Measurements from ENCODE around the gene TK1.
"Not testable (repeated sequence)": the region's sequence is repeated elsewhere in the genome, so short reads cannot be mapped to it uniquely, and the experiment has no call there.

Gene TK1

DNA sequence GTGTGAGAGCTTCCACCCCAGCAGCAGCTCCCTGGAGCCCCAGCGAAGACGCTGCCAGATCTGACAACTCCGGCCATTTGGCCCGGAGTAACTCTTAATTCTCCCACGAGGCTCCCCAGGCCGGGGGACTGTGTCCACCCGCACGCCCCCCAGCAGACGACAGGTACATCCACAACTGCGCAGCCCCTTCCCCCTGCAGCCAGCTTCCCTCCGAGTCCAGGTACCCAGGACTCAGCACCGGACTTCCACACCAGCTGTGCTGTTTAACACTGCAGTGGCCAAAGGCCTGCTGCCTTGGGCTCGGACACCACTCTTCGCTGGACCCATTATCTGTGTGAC, 11.2 kb downstream of the TK1 start:
- DNase-seq: no peak

DNA sequence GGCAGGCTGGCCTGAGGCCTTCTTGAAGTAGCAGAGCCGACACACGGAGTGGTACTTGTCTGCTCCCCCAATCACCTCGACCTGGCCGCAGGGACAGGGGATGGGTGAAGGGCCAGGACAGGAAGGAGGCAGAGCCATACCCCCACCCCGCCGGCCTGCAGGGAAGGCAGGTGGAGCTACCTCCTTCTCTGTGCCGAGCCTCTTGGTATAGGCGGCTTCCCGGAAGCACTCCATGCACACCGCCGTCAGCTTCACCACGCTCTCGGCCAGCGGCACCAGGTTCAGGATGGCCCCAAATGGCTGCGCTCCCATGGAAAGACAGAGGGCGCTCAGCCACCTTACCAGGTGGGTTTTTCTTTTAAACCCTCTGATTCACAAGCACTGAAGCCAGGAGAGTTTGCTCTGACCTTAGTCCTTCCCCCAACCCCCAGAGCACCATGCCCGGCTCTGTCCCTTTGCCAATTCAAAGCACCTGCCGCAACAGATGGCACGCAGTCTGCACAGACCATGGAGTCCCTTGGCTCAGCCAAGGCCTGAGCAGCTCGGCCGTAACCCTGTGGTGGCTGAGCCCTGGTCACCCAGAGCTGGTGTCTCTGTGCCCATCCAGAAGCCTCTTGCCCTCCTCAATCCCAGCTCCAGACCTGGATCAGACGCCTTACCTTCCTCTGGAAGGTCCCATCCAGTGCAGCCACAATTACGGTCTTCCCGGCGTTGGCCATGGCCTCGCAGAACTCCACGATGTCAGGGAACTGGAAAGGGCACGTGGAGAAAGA, 11.8 kb downstream of the TK1 start:
- DNase-seq: no peak

DNA sequence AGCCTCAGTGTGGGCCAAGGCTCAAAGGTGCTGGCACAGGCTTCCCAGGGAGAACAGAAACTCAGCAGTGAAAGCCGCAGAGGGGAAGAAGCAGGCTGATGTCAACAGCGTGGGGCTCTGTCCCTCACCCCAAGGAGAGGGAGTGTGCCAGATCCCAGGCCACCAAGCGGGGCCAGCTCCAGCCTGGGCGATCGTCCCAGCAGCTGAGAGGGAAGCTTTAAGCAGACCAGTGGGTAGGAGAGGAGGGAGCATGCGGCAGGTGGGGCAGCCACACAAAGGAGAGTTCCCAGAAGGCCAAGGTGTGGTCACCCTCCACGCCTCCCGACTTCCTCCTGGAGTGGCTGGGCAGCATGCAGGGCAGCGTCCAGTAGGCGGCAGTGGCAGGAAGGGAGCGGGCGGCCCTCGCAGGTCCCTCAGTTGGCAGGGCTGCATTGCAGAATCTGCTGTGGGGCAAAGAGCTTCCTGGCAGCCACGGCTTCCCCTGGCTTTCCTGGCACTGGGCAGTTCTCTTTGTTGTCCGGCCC, 12.4 kb downstream of the TK1 start:
- DNase-seq: no peak

DNA sequence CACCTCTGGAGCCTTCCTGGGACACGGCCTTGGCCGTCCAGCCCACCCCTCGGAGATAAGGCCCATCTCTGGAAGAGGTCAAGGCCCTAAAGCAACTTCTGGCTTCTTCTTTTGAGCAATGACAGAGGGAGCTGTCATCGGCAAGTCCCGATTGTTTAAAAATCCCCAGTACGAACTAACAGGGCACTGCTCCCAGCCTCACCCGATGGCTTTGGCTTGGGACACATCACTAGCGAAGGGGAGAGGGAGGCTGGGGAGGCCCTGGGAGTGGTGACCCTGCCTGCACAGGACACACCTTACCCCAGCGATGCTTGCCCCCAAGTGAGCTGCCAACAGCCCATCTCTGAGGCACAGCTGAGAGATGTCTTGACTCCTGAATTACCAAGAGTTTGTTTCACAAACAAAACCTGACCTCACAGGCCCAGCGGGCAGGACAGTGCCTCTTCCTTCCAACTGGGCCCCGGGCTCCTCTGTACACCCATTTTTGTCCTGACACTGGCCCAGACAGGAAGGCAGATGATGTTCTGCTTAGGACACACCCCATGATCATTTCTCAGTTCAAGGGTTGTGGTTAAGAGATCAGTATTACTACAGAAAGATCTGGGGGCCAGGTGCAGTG, 13.6 kb downstream of the TK1 start:
- DNase-seq: no peak

DNA sequence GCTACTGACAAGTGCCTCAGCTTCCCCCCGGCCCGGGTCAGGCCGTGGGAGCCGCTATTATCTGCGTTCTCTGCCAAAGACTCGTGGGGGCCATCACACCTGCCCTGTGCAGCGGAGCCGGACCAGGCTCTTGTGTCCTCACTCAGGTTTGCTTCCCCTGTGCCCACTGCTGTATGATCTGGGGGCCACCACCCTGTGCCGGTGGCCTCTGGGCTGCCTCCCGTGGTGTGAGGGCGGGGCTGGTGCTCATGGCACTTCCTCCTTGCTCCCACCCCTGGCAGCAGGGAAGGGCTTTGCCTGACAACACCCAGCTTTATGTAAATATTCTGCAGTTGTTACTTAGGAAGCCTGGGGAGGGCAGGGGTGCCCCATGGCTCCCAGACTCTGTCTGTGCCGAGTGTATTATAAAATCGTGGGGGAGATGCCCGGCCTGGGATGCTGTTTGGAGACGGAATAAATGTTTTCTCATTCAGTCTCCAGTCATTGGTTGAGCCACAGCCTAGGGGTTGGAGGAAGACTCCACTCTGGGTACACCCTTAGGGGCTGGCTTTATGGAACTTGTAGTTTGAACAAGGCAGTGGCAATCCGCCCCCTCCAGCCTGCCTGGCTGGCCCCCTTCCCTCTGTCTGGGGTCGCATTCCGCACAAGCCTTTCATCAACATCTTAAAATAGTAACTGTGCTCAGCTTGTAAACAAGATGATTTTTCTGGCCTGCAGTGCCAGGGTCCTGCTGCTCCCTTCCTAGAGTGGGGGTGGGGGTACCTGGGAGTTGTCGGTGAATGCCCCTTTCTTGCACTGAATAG, 14.4 kb downstream of the TK1 start:
- no peak for DNase-seq

DNA sequence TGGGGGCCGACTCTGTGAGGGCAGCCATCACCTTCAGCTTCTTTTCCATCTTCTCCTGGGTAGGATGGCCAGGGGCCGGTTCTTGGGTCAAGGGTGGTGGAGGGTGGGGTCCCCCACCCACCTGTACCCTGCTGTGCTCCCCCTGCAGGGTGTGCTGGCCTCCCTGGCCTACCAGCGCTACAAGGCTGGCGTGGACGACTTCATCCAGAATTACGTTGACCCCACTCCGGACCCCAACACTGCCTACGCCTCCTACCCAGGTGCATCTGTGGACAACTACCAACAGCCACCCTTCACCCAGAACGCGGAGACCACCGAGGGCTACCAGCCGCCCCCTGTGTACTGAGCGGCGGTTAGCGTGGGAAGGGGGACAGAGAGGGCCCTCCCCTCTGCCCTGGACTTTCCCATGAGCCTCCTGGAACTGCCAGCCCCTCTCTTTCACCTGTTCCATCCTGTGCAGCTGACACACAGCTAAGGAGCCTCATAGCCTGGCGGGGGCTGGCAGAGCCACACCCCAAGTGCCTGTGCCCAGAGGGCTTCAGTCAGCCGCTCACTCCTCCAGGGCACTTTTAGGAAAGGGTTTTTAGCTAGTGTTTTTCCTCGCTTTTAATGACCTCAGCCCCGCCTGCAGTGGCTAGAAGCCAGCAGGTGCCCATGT, 15.1 kb downstream of the TK1 start:
- DNase-seq: not testable (repeated sequence)

DNA sequence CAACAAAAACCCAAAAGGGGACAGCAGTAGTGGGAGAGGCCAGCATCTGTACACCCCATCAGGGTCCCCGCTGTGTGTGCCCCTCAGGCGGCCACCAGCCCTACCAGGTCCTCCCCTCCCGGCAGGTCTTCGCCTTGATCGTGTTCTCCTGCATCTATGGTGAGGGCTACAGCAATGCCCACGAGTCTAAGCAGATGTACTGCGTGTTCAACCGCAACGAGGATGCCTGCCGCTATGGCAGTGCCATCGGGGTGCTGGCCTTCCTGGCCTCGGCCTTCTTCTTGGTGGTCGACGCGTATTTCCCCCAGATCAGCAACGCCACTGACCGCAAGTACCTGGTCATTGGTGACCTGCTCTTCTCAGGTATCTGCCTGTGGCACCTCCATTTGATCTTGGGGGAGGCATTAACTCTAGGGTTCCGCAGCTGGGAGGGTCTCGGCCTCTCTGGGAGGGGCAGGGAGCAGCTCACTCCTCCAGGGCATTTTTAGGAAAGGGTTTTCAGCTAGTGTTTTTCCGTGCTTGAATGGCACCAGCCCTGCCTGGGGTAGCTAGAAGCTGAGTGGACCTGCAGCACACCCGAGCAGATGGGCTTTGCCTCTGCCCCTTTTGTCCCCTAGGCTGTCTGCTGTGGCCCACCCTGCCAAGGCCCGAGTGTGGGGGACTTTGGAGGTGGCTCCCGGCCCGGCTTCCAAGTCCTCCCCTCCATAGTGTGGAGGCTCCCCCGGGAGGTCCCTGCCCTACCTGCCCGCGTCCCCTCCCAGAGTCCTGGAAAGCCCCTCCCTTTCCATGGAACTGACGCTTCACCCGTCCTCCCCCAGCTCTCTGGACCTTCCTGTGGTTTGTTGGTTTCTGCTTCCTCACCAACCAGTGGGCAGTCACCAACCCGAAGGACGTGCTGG, 15.9 kb downstream of the TK1 start:
- no peak for DNase-seq

DNA sequence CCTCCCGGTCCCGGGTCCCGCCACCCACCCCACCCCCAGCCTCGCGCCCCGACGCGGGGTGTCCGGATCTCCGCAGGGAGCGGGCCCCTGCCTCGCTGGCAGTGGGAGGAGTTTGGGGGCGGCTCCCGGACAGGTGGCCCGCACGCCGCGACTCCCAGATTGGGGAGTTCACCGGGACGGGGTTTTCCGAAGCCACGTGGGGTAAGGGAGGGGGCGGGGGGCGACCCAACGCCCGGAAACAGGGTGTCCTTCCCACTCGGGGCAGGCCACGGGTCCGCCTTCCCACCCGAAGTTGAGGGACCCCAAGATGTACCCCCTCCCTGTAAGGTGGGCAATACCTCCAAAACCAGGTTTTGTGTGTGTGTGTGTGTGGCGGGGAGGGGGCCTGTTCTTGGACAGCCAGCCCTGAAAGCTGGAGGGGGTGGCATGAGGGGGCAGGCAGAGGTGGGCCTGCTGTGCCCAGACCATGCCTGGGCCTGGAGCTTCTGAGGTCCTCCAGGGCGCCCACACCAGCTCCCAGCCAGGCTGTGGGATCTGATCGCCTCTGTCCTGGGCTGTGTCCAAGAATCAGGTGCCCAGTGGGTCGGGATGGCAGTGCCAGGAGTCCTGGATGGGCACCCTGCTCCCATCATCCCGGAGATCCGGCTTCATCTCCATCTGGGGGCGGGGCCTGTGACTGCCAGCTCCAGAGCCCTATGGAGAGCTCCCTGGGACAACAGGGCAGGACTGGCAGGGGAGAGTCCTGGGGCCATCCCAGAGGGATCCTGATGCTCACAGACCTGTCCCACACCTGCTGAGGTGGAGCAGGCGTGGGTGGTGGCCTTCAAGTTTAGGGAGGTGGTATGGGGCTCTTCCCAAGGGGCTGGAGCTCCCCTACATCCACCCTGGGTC, 17.7 kb downstream of the TK1 start:
- peak; percentile 52 to 75 for DNase-seq

DNA sequence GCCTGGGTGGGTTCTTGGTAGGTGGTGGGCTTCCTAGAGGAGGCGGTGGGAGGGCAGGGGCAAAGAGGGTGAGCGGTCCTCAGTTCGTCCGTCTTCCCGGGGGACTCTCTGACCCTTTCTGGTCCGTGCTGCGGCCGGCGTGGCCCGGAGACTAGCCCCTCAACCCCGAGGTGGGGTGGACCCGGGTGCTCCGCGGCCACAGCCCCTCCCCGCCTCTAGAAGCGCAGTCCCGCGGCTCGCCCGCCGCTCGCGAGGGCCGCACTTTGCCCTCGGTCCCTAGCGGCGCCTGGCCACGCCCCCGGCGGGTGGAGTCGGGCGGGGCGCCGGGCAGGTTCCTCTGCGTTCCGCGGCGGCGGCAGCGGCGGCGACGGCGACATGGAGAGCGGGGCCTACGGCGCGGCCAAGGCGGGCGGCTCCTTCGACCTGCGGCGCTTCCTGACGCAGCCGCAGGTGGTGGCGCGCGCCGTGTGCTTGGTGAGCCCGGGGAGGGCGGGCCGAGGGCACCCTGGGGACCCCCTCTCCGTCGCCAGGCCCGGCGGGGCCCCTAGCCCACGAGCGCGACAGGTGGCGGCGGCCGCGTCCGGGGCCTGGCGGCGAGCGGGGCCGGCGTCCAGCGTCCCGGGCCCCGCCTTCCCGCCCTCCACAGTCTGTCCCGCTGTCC, 18.5 kb downstream of the TK1 start, which contains the start of gene SYNGR2:
SYNGR2 (plus strand) TSS at position 340 of the 661 bp plus-strand sequence; CDS start at position 376, 36 bp downstream.
- DNase-seq: peak; percentile 51 to 72

DNA sequence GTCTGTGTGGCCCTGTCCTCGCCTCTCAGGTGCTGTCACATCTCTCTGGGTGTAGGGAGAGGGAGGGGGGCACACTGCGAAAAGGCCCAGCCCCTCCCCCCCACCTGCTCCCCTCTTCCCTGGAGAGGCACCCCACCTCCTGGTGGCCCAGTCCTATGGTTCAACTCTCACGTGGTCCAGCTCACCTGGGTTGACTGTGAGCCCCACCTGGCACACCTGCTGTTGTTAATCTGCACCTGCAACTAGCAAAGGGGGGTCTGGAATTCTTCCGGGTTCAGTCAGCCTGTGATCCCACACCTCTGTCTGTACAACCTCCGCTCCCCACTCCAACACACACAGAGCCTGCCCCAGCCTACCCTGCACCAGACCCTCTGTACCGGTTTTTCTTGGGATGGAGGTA, 20.4 kb downstream of the TK1 start:
- no peak for DNase-seq

DNA sequence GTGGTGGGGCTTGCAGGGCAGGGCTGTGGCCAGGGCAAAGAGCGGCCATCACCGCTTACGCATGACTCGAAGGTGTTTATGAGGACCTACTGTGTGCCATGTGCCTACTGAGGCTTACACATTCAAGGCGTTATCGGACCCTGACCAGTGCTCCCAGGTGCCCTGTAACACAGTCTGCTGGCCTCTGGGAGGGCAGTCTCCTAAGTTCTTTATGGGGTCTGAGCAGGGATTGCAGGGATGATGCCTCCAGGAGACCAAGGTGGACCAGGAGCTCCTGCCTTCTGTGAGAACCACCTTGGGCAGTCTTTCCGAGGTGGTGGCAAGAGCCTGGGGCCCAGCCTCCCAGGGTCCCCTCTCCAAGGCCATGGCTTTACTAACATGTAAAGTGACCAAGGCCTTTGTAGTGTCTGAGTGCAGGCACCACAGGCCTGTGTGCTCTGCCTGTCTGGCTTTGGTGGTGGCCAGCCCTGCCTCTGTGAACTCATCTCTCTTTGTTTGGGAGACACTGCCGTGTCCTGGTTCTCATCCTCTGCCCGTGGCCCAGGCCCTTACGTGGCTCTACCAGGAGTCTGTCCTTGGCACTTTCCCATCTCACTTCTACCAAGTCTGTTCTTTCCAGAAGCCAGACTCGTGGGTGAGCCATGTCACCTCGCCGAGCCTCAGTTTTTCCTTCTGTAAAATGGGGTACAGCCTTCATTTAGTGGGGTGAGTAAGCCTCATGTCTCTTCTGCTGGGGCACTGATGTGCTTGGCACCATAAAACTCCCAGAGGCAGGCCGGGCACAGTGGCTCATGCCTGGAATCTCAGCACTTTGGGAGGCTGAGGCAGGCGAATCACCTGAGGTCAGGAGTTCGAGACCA, 21.9 kb downstream of the TK1 start:
- DNase-seq: no peak

DNA sequence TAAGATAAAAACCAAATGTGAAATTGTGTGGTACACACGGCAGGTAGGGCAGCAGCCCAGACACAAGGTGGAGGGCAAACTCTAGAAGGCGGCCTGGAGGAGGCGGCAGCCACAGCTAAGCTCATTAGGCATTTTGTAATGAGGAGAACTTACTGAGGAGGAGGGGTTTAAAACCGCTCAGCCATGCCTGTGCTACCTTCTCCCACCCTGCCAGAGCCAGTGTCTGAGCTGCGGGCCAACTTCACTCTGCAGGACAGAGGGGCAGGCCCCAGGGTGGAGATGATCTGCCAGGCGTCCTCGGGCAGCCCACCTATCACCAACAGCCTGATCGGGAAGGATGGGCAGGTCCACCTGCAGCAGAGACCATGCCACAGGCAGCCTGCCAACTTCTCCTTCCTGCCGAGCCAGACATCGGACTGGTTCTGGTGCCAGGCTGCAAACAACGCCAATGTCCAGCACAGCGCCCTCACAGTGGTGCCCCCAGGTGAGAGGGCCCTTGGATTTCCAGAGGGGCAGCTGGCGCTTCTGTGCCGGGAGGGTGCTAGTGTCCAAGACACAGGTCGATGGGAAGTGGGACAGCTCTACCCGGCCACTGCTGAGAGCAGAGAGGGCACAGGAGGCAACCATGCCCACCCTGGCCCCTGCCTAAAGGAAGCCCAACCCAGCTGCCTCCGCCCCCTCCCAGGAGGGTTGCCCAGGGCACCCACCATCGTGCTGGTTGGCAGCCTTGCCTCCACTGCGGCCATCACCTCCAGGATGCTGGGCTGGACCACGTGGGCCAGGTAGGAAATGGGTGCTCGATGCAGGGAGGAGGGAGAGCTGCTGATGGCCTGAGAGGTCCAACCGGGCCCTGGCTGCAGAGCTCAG, 22.7 kb downstream of the TK1 start:
- DNase-seq: no peak

DNA sequence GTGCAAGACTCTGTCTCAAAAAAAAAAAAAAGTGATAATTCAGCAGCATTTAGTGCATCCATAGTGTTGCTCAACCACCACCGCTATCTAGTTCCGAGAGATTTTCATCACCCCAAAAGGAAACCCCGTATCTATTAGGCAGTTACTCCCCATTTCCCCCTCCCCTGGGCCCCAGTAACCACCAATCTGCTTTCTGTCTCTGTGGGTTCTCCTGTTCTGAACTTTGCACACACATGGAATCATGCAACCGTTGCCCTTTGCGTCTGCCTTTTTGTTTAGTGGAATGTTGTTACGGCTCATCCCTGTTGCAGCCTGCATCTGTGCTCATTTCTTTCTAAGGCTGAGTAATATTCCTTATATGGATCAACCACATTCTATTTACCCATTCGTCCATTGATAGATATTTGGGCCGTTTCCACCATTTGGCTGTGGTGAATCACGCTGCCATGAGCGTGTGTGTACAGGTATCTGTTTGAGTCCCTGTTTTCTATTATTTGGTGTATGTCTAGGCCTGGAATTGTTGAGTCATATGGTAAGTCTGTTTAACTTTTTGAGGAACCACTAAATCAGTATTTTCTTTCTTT, 27.2 kb downstream of the TK1 start:
- DNase-seq: no peak

DNA sequence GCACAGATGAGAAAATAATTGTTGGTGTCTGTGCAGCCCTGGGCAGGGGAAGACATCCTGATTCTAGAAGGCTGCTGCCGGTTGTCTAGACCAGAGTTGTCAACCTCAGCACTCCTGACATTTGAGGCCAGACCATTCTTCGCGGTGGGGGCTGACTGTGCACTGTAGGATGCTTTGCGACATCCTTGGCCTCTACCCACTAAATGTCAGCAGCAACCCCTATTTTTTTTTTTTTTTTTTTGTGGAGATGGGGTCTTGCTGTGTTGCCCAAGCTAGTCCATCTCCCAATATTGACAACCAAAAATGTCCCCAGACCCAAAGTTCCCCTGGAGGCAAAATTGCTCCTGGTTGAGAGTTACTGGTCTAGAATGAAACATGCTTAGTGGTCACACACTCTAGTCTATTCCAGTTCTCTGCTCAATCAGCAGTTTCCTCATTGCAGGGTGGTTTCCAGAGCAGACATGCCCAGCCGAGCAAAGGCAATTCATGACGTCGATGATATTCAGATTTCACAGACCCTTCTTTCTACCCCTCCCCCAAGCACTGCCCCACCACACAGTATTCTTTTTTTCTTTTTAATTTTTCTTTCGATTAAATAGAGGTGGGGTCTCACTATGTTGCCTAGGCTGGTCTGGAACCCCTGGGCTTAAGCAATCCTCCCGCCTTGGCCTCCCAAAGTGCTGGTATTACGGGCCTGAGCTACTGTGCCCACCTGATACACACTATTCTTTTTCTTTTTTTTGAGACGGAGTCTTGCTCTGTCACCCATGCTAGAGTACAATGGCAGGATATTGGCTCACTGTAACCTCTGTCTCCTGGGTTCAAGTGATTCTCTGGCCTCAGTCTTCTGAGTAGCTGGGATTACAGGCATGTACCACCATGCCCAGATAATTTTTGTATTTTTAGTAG, 31.7 kb downstream of the TK1 start:
- no peak for DNase-seq

DNA sequence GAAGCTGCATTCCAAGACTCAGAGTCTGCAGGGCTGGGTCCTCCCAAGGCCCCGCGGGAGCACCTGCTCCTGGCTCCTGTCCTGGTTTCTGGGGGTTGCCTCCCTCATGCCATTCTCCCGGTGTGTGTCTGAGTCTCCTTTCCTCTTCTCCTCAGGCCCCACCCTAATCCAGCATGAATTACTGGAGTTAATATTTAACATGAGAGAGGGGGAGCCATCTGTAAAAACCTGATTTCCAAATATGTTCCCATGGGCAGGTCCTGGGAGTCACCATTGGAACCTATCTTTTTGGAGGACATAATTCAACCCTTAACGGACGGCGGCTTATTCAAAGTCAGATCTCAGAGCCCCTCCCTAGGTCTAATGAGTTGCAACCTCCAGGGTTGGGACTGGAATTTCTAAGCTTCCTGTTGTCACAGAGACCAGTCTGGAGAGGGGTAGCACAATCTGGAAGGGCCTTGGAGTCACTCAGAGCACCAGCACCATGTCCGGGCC, 35.3 kb downstream of the TK1 start:
- no peak for DNase-seq

DNA sequence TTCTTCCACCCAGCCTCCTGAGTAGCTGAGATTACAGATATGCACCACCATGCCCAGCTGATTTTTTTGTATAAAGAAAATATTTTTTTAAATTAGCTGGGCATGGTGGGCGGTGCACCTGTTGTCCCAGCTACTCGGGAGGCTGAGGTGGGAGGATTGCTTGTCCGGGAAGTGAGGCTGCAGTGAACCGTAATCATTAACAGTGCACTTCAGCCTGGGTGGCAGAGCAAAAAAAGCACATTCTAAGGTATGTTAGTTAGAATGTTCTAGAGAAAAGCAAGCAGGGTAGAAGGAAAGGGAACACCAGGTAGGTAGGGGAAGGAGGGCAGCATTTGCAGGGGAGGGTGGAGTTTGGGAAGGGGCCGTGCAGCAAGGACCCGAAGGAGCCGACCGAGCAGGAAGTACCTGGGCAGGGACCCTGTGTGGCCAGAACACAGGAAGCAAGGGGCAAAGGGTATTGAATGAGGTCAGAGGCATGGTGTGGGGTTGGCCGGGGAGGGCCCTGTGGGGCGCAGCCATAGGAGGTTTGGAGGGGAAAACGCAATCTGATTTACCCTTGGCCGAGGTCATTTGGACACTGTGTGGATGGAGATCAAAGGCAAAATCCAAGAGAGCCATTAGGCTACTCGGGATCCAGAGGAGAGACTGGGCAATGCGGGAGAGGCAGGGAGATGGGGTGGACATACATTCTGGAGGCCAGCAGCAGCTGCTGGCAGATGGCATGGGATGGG, 38.4 kb downstream of the TK1 start:
- DNase-seq: no peak
